ENCODE data around the gene SIL1. TPM values are rescaled to one million over a fixed set of nuclear protein-coding genes. Genes with fewer than 3 reads are reported as not detected.

The SIL1 gene
- total RNA-seq: 57.9 and 105 TPM in 2 replicates

DNA sequence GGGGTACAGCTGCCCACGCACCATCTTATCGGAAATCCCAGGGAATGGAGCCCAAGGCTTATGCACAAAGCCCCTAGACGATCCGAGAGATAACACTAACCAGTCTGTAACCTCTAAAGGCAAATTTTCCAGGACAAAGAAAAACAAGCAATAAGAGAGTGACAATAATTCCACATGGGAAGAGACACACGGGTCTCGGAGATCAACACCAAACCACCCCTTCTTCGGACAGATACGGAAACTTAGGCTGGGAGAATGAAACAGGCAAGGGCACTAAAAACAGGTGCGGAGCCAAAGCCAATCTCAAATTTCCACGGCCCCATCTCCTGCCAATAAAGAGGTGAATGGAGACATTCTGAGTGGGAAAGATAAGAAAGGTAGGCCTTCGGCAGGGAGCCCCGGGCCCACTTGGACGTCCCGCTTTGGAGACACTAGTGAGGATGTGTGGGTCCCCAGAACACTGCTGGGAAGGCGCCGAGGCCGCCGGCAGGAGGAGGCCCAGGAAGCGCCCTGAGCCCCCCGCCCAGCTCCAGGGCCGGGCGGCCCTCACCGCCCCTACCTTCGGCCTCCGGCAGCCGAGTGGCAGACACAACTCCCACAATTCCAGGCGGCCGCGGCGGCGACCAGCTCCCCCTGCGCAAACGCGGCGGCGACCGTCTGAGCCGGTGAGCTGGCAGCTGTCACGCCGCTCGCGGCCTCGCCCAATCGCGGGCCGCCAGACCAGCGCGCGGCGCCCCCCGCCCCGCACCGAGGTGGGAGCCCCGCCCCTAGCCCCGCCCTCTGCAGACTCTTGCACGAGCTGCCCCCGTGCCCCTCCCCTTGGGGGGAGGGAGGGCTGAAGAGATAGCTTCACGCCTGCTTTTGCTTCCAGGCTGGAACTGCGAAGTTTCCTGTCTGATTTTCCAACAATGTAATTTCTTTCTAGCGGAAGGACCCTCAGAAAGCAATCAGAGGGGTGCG, at the start of gene SIL1:
Gene SIL1, minus strand, starts transcription at position 659 of the 960 bp plus-strand sequence. CDS start 70,525 bp downstream, outside the sequence.

Other genes starting within 250 kb of the SIL1 start
- gene MATR3, start 95.4 kb upstream of the SIL1 start, total RNA-seq: 255 and 325 TPM in 2 replicates
- 84.4 and 92.4 TPM in 2 replicates for gene PAIP2, start 143.5 kb upstream of the SIL1 start, total RNA-seq
- gene SLC23A1, start 184.9 kb upstream of the SIL1 start, total RNA-seq: not detected in 2 replicates
- not detected in 2 replicates for gene MZB1, start 191.5 kb upstream of the SIL1 start, total RNA-seq
- 0.87 and 1.00 TPM in 2 replicates for gene PROB1, start 196.7 kb upstream of the SIL1 start, total RNA-seq
- 4.0 and 4.9 TPM in 2 replicates for gene SPATA24, start 205.7 kb upstream of the SIL1 start, total RNA-seq
- 4.1 and 8.7 TPM in 2 replicates for gene DNAJC18, start 241.2 kb upstream of the SIL1 start, total RNA-seq

All from uterine smooth muscle cell (primary cell).